Activated CD4-positive, CD25-positive, alpha-beta regulatory T cell treated with anti-CD3 and anti-CD28 coated beads, Interleukin-2, amount 50 U/mL, for 24 hours (primary cell): Measurements from ENCODE around the gene SKAP1.
"Not testable (repeated sequence)": the region's sequence is repeated elsewhere in the genome, so short reads cannot be mapped to it uniquely, and the experiment has no call there.

ENCODE experiments used
- ATAC-seq, 2 donors: fragments of 150-1000 bp; cut with Tn5 transposase; one replicate each; pipeline ENCODE4 v1.10.0; 2021; ENCODE audit warnings: mild to moderate bottlenecking in 1 of 2, moderate library complexity in 1 of 2

Gene SKAP1

DNA sequence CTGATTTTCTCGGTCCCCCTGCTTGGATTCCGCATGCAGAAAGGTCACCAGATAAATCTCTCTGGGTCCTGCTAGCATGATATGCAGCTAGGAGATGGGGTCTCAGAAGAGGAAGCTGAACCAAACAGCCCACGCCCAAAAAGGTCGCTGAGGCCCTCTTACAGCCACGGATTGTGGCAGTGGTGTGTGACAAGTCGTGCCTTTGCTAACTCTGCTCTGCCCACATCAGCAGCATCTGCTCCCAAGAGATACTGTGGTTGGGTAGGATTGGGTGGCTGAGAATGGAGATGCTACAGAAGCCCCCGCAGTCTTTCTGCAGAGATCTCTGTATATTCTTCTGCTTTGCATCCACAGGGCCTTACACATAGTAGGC is 15.2 kb upstream of the SKAP1 start:
- no peak for ATAC-seq

DNA sequence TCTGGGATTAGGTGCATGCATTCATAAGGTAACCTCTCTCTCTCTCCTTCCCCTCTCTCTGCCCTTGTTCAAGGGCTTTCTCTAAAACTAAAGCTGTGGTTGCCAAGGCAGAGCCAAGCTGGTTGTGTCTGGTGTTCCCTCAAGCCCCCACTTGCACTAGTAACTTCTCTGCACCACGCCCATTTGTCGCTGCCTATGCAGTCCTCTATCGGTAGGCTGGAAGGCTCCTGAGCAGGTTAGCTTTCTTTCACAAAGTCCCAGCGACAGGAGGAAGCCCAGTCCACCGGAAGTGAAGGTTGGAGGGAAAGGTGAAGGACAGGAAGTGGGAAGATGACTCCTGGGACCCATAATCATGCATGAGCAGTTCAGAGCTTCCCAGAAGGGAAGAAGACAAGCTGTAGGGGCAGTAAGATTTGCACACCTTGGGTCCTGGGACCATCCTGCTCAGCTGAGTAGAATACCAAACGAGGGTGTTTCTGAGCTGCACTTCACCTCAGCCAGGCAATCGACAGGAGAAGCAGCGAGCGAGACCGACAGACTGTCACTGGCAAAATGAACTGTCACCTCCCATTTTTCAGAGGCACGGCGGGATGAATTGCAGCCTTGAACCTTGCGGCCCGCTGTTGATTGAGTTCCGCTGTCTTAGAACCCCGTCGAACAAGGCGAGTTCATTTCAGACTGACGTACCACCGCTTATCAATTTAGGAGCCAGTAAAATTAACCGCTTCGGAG is 14.7 kb upstream of the SKAP1 start:
- no peak for ATAC-seq

DNA sequence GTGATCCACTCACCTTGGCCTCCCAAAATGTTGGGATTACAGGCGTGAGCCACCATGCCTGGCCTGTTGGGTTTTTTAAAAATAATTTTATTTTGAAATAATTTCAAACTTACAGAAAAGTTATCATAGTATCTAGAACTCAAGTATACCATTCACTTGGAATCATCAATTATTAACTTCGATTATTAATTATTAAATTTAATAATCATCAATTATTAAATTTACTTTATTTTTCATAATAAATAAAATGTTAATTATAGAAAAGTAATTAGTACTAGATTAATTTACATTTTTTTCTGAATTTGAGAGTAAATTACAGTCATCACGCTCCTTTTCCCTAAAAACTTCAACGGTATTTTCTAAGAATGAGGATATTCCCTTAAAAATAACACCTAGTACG is 13.7 kb upstream of the SKAP1 start:
- ATAC-seq = no peak

DNA sequence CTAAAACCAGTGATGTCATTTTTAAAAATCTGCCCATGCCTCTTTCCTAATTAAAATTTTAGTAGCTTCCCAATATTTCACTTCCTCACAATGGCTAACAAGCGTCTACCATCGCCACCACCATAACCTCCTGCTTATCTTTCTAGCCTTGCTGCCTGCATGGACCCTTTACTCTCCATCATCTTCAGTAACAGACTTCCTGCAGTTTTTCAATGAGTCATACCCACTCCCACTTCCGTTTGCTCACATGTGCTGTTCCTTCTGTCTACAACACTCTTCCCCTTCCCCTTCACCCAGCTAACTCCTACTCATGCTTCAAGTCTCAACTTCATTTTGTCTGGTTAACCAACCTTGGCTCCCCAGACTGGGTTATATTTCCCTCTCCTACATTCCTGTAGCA is 12.8 kb upstream of the SKAP1 start:
- no peak for ATAC-seq

DNA sequence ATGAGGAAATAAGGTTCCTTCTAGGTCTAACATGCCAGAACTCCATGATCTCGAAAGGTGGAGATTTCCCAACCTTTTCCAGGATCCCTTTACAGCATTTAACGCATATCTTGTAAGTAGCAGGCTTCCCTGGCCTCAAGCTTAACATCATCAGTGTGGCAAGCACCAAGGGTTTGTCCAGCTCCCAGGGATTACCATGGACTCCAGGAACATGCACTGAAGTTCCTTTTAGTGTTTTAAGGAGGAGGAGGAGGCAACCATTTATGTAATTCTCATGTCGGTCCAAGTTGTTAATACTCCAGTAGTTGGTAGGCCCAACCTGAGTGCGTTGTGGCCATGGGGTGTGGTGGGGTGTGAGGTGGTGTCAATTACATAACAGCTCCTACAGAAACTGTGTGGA is 11.8 kb upstream of the SKAP1 start:
- ATAC-seq = no peak

DNA sequence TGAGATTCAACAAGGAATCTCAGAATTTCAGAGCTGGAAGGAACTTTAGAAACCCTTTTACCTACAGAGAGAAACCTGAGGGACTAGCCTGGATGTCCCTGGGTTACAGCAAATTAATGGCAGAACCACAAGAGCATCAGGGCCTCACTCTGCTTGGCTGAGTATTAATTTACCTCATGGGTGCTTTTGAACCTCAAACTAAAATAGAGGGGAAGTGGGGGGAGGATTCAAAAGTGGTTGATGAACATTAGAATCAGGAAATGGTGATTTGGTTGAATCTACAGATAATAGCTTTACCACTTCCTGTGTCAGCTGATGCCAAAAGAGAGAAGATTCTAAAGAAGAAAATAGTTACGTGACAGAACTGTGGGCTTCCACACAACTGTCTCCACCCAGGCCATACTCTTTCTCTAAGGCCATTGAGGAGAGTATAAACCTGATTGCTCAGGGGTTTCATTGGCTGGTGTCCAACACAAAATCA is 11.3 kb upstream of the SKAP1 start:
- peak; percentile 75 to 80 for ATAC-seq

DNA sequence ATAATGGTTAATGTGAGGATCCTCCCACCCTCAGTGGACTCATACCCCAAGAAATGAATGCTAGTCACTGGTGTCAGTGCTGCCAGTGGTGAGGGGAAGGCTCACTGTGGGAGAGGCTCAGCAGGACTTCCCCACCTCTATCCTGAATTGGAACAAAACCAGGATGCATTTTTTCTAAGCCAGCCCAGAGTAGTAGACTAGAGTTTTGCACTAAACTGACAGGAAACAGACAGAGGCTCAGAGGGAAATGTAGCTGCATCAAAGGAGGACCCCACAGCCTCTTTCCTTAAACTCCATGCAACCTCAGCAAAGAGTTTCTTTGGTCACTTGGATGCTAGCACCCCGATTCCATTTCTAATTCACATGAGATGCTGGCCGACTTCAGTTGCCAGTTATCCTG is 10.7 kb upstream of the SKAP1 start:
- ATAC-seq = no peak

DNA sequence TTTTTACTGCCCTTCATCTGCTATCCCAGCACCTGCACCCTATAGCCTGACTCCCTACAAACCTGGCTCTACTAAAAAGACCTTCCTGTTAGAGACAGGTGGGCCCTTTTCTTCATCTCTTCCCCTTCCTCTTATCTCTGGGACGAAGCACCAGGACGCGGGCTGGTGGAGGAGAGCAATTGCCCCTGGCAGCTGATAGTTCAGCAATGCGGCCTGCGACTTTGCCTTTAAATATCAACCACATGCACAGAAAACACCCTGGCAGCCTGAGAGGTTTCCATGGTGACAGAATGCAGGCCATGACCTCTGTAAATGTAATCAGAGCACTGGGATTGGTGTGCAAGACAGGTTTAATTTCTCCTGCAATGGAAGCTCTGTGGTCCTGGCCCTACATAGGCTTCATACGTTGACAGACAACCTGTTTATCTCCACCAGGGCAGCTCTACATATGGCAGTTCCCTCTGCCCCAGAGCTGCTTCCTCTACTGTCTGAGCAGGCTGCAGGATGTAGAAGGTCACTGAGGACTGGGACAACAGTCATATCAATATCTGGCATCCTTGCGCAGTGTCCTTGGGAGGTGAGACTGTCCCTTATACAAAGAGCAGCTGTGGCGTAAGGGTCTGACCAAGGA is 10.0 kb upstream of the SKAP1 start:
- peak; percentile 20 to 21 for ATAC-seq

DNA sequence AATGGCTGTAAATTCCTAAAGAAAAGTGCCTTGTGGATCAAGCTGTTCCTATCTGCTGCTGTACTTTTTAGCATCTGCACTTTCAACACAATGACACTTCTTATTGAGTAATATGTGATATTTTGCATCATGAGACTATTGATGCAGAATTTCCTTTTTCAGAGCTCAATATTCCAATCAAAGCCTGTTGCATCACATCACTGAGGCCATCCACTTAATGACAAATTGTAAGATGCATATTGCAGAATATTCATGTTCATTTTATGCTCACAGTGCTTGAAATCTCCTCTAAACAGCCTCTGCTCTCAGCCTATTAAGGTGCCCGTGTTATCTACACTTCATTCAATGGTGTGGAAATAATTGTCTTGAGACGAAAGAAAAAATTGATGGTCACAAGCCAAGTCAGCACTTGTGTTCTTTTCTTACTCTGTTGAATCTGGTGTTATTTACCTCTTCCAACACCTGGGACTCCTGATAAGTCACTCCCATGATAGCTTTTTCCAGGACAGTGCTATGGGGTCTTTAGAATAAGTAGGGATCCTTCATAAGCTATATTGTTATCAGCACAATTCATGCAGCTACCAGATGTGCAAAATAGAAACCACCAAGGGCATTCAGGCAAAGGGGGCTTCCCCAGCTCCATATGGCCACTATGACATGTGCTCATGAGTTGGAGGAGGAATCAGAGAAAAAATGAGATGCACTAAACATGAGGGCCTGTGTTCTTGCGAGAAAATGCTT is 9.3 kb upstream of the SKAP1 start:
- peak; percentile 55 to 62 for ATAC-seq

DNA sequence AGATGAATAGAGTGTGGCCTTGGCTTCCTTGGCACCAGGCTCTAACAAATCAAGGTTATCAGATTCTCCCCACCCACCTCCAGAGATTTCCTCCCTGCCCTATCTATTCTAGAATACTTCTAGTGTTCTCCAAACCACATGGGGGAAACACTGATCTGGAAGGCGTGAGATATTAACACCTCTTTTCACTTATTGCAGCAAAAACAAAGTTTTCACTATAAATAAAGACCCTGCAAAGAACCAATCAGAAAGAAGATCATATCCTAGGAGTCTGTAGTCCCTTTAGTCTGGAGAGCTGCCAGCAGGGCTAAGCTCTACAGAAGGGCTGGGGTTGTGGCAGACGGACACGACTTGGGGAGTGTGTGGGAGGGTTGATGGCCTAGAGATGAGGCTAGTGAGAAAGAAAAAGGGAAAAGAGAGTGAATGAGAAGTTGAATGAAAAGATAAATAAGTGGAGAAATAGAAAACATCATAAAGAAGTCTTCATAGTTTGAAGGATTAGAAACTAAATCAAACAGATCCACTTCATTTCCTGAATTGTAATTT is 8.6 kb upstream of the SKAP1 start:
- ATAC-seq = no peak

DNA sequence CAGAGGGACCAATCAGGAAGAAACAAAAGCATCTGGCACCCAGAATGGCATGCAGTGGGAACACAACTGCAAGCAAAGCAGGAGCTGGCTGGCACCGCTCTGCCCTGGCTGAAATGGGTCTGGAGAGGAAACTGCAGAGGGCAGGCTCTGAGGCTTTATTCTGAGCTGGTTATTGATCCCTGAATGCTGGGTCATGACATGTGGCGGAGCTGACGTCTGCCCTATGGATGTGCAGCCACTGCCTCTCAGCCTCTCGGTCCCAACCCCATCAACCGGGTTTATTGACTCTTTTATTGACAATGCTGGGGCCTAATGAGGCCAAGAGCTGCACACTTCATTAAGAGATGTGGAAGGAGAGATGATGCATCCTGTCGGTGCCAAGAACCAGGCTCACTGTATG is 3.9 kb upstream of the SKAP1 start:
- ATAC-seq = no peak

DNA sequence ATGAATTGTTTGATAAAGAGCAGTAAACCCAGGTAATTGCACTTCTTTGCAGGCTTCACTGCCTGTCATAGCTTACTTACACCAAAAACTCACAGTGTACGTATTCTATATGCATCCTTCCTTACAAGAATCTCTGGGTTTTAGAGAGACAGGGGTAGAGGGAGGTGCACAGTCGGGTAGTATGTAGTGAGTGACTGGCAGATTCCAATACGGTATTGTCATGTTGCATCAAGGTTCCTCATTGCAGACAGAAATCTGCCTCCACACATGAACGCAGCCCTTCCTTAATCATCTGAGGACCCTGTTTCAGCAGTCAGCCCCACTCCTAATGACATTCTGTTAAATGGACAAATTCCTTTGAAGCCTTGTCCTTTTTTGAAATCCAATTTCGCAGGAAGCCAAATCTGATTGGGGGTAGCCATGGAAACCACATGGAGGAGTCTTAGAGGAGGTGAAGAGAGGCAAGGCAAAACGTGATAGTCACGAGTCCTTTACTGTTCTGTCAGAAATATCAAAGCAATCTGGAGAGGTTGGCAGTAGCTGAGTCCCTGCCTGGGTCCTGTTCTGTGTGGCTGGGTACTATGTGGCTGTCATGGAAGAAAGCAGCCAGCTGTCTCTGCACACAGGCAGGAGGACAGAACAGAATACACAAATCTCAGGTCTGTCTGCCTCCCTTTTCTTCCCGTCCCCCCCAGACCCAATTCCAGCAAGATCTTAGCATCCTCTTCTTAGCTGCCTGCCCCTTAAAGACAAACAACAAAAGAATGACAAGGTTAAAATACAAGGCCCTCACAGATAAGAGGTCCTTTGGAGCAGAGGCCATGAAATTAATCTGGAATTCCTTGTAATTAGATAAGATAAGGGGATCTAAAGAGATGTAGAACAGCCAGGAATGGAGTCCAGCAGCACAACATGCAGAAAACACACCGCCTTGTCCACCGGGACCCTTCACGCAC is 3.1 kb upstream of the SKAP1 start:
- no peak for ATAC-seq

DNA sequence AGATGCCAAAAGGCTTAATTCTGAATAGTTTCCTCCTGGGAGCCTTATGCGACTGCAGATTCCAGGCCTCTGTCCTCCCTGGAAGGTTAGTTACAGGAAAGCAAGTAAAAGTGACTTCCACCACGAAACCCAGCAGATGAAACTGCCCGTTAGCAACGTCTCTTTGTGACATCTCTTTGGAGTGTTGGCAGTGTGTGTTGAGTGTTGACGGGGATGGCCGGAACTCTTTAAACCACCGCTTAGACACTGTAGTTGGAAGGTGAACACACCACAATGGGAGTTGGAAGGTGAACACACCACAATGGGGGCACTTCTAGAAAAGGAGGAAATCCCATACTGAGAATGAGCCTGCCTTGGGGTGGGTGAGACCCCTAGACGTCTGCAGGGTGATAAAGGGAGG is 858 bp downstream of the SKAP1 start:
- peak; percentile 24 to 34 for ATAC-seq

DNA sequence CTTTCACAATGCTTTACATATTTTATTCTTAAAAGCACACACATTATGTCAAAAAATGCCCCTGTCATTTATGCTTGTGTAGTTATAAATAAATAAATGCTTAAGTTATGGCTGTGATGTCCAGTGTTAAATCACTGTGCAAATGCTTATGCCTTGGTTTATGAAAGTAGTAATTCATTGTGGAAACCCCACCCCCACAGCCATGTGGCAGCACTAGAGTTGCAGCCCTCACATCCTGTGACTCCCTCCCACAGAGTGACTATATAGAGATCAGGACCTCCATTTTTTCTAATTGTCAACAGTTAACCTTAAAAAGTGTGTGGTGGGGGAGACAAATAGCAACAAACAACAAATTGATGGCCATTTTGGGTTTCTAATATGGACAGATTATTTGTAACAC is 2.4 kb downstream of the SKAP1 start:
- peak; percentile 82 to 85 for ATAC-seq

DNA sequence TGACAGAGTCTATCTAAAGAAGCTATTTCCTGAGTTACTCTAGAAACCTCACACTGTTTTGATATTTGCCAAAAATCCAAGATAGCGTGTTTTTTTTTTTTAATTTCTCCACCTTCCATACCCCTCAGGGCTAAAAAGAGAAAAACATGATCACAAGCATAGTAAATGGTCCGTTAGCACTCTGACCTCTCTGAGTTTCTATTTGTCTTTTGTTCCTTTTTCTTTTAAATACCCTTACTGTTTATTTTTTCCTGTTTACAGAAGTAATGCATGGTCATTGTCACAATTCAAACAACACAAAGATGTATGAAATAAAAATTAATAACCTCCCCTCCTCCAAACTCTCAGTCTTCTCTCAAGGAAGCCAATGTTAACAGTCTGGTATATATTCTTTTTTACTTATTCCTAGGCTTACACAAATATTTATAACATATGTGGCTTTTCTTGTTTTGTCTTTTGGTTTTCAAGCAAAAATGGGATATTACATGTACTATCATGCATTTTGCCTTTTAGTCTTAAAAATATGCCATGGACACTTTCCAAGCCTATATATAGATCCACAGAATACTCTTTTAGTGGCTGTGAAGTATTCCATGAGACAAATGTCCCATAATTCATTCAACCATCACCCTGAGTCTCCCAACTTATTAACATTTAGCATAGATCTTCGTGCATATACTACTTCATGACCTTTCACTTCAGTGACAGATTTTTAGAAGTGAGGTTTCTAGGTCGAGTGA is 3.1 kb downstream of the SKAP1 start:
- ATAC-seq = no peak

DNA sequence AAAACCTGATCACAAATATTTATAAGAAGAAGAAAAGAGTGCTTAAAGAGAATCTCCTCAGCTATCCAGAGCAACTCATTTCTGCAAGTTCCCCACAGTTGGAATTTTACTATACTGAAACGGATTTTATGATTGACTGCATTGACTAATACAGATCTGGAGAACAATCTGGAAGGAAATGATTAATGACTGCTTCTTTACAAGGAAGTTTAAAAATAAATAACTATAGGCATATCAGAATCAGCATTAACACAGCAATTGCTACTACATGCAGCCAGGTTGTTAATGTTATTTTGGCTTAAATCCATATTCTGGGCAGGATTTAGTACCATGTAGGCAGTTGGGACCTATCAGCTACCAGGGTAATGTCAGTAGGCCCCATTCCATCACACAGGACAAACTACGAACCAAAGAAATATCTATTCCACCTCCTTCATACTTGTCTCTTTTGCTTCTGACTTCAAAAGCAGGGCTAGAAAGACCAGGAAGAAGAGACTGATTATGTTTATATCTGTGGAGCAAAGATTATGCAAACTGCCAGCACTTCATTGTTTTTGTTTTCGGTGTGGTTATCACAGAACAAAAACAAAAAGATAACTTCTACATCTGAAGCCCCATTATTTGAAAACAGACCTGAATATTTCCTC is 3.9 kb downstream of the SKAP1 start:
- ATAC-seq = no peak

DNA sequence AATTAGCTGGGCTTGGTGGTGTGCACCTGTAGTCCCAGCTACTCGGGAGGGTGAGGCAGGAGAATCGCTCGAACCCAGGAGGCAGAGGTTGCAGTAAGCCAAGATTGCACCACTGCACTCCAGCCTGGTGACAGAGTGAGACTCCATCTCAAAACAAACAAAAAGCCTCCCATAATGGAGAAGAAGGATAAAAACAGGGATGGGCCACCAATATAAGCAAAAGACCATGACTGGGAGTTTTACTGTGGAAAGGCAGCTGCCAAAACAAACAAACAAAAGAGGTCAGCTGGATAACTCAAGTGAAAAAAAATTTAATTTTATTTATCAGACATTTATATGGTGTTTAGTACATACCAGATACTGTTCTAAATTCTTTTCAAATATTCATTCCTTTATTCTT is 8.0 kb downstream of the SKAP1 start:
- not testable (repeated sequence) for ATAC-seq

DNA sequence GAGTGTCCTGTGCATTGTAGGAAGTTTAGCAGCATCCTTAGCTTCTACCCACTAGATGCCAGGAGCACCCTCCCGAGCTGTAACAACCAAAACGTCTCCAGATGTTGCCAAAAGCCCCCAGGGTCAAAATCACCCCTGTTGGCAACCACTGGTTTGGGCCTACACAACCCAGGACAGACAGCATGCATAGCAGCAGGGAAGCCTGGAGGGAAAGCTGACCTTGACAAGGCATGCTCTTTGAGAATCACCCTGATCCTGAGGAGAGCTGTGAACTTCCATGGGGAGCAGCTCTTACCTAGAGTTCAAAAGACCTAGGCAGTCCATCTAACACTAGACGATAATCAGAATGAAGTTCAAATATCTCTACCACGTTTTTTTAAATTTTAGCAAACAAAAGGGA is 9.2 kb downstream of the SKAP1 start:
- ATAC-seq = no peak

DNA sequence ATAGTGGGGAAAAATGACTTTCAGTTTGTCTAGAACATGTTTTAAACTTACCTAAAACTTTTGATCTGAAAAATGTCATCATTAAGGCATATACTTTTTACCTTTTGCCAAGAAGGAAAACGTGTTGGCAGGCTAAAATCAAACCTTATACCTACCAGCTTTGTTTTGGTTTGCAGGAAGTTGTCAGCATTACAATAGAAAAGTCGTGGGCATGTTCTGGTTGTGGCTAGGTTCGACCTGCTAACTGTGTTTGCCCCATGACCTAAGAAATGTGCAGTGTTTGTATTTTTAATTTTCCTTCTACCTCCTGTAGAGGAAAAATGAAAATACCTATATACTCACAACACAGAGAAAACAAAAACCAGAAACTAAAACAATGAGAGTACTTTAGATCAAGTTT is 13.0 kb downstream of the SKAP1 start:
- ATAC-seq = no peak

DNA sequence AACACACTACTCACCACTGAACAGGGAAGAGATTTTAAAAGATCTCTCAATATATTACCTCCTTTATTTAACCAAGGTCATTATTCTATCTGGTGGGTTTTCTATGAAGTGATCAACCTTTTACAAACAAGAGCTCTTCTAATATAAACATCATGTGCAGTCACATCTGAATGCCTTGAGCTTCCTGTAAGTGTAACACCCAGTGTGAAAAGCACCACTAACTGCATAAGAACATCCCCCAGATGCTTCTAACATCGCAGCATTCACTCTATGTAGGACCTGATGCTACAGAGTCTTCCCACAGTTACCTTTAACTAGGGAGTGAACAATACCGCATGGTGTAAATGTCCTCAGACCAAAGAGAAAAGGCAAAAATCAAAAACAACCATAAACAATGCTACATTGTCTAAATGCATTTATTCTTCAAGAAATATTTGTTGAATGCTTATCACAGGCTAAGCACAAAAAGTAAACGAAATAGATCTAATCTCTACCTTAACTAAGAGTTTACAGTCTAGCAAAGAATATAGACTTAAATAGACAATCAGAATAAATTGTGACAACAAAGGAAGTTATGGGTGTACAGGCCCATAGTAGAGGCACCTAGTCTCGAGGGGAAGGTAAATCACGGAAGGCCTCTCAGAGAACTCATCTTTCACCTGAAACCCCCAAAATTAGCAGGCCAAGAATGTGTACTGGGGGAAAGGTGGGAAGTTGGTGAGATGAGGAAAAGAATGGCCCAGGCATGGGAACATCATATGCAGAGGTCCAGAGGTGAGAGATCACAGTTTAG is 16.2 kb downstream of the SKAP1 start:
- ATAC-seq = peak; percentile 22 to 30
